ENCODE data around the gene IGF2BP3.

- TF ChIP-seq CTCF (IDR thresholded peaks at IDR 0.05): no peak
- TF ChIP-seq POLR2A (IDR thresholded peaks at IDR 0.05): no peak
These were observed 136.5 kb downstream of the IGF2BP3 start for GRCh38 chr7:23333671-23334246.
